Epidermal melanocyte (primary cell): Measurements from ENCODE around the gene VILL.
"Not testable (repeated sequence)": the region's sequence is repeated elsewhere in the genome, so short reads cannot be mapped to it uniquely, and the experiment has no call there.

Experiments
- DNase-seq: peaks from one replicate; pipeline ENCODE4 v3.0.0; 2011; ENCODE audit warnings: low spot score; ENCODE audit not compliant: insufficient read length

VILL gene

DNA sequence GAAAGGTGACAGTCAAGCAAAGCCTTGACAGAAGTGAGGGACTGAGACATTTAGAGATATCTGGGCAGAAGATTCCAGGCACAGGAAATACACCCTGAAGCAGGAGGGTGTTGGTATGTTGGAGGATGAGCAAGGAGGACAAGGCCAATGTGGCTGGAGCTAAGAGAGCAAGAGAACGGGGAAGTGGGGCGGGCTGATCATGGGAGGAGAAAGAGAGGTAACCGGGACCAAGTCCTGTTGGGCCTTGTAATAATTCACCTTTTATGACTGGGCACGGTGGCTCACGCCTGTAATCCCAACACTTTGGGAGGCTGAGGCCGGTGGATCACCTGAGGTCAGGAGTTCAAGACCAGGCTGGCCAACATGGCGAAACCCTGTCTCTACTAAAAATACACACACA is 43.0 kb downstream of the VILL start:
- DNase-seq = not testable (repeated sequence)

DNA sequence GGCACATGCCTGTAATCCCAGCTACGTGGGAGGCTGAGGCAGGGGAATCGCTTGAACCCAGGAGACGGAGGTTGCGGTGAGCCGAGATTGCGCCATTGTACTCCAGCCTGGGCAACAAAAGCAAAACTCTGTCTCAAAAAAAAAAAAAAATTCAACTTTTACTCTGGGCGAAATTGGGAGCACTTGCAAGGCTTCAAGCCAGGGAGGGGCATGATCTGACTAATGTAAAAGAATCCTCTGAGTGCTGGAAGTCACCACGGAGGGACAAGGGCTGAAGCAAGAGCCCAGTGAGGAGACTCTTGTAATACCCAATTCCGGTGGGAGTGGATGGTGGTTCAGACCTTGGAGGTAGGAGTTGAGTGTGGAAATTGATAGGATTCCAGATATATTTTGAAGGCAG is 43.7 kb downstream of the VILL start:
- not testable (repeated sequence) for DNase-seq

DNA sequence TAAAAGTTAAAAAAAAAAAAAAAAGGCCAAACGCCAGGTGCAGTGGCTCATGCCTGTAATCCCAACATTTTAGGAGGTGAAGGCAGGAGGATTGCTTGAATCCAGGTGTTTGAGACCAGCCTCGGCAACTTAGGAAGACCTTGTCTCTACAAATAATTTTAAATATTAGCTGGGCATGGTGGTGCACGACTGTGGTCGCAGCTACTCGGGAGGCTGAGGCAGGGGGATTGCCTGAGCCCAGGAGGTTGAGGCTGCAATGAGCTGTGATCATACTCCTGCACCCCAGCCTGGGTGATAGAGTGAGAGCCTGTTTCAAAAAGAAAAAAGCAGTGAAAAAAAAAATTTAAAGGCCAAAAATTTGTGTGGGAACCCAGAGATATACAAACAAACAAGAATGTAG is 45.7 kb downstream of the VILL start:
- no peak for DNase-seq

DNA sequence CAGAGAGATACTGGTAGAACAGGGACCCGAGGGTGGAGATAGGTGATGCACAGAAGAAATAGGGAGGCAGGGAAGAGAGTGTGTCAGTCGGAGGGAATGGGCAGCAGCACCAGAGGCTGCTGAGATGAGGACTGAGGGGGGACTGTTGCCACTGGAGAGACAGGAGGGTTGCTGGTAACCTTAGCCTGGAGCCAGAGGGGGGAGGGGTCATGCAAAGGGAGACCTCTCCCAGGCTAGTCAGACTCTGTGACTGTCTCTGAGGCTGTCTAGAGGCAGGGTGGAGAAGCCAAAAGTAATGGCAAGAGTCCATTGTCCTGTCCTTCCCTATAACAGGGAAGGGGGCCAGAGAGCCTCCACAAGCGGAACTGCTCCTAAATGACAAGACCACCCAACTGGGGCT is 46.3 kb downstream of the VILL start:
- no peak for DNase-seq

DNA sequence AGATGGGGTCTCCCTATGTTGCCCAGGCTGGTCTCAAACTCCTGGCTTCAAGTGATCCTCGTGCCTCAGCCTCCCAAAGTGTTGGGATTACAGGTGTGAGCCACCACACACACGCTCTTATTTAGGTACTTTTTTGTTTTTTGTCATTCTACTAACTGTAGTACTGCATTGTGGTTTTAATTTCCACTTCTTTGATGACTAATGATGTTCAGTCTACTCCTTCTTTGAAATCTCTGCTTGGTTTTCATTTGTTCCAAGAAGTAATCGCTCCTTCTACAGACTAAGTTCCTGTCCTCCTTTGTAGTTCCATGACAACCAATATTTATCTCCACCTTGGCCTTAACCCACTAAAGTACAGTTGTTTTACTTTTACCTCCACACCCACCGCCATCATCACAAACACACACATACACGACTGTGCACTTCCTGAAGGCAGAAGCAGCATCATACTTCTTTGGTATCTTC is 47.9 kb downstream of the VILL start:
- DNase-seq = no peak

DNA sequence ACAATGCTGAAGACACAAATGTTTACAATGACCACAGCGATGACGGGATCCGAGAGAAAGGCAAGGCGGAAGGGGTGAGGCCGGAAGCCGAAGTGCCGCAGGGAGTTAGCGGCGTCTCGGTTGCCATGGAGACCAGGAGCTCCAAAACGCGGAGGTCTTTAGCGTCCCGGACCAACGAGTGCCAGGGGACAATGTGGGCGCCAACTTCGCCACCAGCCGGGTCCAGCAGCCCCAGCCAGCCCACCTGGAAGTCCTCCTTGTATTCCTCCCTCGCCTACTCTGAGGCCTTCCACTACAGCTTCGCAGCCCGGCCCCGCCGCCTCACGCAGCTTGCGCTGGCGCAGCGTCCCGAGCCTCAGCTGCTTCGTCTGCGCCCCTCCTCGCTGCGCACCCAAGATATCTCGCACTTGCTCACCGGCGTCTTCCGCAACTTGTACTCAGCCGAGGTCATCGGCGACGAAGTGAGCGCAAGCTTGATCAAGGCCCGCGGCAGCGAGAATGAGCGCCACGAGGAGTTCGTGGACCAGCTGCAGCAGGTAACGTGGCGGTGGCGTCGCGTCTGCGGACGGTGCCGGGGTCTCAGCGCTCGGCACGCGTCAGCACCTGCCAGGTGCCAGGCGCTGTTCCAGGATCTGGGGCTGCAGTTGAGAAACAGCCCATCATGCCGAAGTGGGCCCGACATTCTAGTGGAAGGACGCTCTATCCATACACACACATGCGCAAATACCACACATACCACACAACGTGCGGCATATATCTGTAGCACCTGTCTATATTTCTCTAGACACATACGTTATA is 48.7 kb downstream of the VILL start, which contains the start of gene DLEC1:
DLEC1 (plus strand) TSS at position 108 of the 798 bp plus-strand sequence; CDS start at position 126, 18 bp downstream.
- no peak for DNase-seq

DNA sequence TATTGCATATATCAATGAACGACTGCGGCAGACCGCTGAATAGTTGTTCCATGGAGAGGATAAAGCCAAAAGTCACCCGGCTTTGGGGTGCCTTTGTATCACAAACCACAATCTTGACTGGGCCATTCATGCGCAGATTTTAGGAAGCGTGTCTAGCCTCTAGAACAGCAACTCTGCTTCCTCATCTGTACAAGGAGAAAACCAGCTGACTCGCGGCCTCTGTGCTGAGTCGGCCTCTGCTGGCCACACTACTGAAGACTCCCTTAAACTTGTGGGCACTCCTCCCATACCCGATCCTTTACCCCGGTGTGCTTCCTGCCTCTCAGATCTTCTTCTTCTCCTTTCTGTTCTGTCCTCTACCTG is 49.3 kb downstream of the VILL start:
- no peak for DNase-seq

DNA sequence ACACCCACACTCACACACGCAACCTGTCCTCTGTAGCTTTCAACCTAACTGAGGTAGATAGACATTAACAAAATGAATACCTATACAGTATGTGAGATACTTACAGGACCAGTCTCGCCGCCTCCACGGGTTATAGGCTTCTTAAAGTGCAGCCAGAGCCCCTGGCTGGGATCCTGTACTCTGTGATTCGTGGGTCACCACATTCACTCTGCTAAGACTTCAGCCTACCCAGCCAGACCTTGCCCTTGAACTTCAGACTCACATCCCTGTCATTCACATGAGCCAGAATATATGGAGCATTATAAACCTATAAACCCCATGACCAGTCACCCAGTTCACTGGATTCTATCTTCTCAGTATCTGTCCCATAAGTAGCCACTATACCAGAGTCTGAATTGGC is 49.8 kb downstream of the VILL start:
- no peak for DNase-seq

DNA sequence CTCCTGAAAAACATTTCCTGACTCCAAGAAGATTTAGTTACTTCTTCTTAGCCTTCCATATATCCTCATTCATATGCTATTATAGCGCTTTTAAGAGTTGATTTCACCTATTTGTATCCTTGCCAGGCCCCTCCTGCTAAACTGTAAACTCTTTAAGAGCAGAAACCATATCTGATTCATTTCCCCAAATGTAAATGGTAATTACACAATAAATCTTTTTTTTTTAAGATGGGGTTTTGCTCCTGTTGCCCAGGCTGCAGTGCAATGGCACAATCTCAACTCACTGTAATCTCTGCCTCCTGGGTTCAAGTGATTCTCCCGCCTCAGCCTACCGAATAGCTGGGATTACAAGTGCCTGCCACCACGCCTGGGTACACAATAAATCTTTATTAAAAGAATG is 52.9 kb downstream of the VILL start:
- DNase-seq = no peak

DNA sequence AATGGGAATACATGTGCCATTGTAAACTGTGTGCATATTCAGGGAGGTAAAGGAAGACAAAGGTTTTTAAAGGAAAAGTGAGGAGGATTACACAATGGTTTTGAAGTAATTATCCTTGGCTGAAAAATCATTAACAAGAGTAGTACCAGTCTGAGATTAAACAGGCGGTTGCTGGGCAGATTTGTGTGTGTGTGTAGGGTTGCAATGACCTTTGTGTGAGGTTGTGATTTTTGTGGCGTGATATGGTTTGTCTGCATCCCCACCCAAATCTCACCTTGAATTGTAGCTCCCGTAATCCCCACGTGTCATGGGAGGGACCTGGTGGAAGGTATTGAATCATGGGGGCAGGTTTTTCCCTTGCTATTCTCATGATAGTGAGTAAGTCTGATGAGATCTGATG is 55.4 kb downstream of the VILL start:
- DNase-seq = no peak

DNA sequence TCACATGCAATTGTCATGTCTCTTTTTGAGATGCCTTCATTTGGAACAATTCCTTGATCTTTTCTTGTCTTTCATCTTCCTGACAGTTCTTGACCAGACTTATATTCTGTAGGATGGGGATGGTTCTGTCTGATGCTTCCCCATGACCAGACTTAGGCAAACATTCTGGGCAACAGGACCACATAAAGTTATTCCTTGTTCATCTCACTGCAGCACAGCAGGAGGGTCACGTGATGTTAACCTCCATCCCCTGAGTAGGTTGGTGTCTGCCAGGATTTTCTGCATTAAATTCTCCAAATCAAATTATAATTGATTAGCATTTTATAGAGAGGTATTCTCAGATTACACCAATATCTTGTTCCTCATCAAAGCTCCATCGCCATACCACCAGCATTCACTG is 56.2 kb downstream of the VILL start:
- DNase-seq = no peak

DNA sequence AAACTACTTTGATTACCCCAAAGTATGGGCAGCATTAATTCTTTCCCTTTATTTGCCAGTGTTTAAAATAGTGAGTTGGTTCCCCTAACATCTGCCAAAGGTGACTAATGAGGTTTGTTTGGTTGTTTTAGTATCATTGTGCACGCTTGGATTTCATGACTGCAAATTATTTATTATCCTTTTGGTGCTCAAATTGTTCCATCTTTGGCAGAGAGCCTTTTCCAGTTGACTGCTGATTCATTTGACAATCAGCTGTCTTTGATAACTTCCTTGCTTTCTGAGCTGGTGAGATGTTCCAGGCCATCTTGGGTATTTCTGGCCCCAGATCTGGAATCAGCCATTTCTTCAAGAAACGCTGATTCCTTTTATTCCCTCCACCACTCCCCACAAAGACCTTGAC is 57.3 kb downstream of the VILL start:
- DNase-seq = no peak

DNA sequence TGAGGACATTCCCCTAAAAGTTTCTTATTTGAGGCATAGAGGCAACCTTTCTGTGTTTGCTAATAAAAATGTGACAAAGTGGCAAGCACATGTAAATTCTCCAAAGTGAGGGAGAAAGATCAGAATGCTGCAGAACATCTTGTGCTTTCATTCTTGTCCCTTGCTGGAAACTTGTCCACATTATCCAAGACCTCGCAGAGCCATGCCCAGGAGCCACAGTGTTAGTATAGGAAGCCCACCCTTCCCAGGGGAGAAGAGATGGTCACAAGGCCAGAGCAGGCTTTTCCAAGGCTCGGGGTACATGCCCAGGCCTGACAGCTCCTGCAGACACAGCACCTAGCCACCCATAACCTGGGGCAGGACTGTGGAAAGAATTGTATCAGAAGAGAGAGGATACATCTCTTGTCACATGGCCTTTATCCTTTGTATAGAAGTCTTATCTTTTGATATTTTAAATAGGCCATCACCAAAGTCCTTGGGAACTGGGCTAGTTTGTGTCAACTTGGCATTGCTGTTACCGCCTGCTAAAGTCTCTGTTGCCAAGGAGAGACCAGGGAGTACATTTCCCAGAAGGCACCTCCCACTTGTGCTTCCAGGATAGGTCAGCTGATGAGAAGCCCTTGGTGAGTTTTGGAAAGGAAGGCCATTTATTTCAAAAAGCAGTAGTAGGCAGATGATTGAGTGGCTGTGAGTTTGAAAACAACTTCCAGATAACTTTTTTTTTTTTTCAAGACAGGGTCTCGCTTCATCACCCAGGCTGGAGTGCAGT is 59.0 kb downstream of the VILL start:
- DNase-seq = no peak

DNA sequence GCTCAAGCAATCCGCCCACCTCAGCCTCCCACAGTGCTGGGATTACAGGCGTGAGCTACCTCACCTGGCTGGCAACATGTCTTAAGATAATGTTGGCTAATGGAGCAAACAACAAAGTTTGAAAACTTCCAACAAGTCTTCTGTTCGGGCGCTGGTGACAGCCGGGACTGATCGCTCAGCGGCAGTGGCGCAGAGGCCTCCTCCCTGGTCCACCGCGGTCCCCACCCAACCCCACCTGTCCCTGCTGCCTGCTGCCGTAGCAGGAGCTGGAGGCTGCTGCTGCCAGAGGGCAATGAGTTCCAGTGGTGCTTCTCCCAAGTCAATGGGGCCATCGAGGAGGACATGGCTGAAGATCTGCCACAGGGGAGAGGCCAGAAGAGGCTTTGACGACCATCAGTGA is 60.5 kb downstream of the VILL start:
- no peak for DNase-seq

DNA sequence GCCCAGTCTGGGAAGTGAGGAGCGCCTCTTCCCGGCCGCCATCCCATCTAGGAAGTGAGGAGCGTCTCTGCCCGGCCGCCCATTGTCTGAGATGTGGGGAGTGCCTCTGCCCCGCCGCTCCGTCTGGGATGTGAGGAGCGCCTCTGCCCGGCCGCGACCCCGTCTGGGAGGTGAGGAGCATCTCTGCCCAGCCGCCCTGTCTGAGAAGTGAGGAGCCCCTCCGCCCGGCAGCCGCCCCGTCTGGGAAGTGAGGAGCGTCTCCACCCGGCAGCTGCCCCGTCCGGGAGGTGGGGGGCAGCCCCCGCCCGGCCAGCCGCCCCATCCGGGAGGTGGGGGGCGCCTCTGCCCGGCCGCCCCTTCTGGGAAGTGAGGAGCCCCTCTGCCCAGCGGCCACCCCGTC is 62.7 kb downstream of the VILL start:
- not testable (repeated sequence) for DNase-seq

DNA sequence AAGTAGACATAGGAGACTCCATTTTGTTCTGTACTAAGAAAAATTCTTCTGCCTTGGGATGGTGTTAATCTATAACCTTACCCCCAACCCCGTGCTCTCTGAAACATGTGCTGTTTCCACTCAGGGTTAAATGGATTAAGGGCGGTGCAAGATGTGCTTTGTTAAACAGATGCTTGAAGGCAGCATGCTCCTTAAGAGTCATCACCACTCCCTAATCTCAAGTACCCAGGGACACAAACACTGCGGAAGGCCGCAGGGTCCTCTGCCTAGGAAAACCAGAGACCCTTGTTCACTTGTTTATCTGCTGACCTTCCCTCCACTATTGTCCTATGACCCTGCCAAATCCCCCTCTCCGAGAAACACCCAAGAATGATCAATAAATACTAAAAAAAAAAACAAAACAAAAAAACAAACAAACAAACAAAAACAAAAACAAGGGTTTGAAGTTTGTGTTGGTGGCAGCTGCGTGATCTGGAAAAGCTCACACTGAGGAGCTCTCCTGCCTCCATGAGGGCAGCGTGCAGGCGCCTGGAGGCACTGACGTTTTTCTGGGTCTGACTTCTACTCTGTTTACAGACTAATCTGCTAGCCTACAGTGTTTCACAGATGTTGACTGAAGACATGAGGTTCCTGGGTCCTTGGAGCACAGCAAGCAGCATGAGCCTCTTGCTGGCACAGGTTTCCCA is 63.4 kb downstream of the VILL start:
- not testable (repeated sequence) for DNase-seq

DNA sequence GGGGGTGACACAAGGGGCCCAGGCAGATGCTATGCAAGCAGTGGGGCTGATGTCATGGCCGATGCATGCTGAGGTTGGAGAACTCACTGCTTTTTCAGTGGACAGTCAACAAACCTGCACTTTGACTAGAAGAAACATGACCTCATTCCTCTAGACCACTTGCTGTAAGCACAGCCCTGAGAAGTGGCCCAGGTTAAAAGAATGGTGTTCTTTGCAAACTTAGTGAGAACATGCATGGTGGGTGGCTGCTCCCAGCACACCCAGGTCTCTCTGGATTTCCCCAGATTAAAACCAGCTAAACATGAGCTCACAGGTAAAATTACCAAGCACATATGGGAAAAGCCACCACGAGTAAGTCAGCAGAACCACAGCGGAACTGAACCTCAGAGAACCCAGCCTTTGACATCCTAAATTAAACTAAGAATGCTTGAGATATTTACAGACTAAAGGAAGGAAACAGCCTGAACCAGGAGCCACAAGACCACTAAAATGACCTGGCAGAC is 64.0 kb downstream of the VILL start:
- no peak for DNase-seq
